Peyer's patch (tissue), 4 donors: ENCODE measurements around the gene MAML2.

Source experiments
- CTCF ChIP-seq, 6 experiments: fragments of 450-650 bp in 4 of 6; fragments of 200-600 bp in 2 of 6; sonication (generic) in 1 of 6; IDR thresholded peaks; one replicate each; pipeline ENCODE4 v1.5.1; 2017 to 2019; ENCODE audit warnings: antibody characterized with exemption in 6 of 6, mild to moderate bottlenecking in 3 of 6, moderate library complexity in 1 of 6
- POLR2A ChIP-seq, 2 donors: fragments of 450-650 bp; IDR thresholded peaks; one replicate each; pipeline ENCODE4 v1.5.1; 2017; ENCODE audit warnings: antibody characterized with exemption in 2 of 2, mild to moderate bottlenecking in 2 of 2, moderate library complexity in 2 of 2

DNA sequence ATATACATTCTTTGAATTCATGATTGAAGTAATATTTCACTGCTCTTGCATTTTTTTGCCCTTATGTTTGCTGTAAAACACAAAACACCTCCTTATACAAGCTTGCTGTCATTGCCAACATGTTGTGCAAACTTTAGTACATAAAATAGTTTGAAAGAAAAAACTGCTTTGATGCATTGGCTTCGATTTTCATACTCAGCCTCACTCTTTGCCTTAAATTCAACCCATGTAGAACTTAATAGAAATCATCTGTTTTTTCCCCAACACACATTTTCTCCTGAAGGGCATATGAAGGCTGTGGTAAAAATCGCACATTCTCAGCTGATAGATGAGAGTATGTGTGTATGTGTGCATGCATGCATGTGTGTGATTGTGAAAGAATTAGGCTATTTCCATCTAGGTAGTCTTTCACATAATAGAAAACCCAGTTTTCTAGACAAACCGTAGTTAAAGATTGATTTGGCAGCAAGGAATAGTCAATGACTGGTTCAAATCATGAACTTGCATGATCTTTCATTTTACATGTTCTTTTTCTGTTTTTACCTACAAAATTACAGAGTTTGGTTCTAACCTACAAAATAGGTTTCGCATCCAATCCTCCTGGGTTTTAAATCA is 346.3 kb downstream of the MAML2 start:
- TF ChIP-seq CTCF (IDR thresholded peaks at IDR 0.05) (no peak), POLR2A (IDR thresholded peaks at IDR 0.05) (no peak)
